ENCODE results near the gene FUT7.

FUT7 gene

DNA sequence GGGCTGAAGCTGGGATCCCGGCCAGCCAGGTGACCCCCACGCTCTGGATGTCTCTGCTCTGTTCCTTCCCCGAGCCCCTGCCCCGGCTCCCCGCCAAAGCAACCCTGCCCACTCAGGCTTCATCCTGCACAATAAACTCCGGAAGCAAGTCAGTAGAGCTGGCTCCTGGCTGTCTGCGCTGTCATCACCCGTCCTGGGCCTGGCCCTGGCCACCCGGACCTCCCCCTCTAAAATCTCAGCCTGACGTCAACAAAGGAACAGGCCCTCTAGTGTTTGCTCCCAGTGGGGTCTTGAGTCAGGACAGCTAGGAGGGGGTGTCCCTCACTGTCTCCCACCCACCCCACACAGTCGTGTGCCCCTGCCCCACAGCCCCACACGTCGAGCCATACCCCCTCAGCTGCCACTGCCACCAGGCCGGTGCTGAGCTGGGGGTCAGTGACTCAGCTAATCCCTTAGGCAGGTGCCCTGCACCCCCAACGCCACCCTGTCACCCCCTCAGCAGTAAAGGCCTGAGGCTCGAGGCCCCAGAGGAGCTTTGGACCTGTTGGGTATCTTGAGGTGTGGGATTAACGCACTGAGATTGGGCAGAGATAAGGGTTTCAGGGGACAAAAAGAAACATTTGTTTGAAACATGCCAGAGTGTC is 50.2 kb downstream of the FUT7 start:
- no peak for DNase-seq

DNA sequence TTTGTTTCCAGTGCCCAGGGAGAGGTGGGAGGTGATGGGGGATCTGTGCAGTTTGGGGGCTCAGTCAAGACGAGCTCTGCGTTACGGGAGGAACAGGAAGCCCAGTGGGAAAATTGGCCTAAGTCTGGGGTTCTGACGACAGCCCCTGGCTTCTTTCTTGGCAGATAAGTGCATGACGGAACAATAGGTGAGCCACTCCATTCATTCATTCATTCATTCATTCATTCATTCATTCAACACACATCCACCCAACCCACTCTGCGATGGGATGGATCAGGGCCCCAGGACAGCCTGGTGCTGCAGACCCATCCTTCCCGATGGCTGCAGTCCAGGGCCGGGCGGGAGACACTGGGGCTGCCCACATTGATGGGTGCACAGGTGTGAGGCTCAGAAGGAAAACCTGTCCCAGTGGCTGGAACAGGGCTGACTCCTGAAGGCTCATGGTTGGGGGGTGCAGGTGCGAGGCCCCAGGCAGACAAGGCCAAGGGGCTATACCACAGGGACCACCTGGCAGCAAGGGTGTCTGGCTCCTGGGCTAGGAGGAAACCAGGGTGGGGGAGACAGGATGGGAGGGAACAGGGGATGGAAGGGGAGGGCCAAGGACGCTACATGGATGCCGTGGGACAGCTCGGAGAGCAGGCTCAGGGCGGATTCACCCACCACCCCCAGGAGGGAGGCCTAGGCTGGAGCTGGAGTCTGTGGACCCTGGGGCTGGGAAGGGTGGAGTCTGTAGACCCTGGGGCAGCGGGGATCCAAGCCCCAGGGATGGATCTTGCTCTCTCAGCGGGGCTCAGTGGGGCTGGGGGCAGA is 51.0 kb downstream of the FUT7 start:
- no peak for DNase-seq

Data from stimulated activated CD4-positive, alpha-beta T cell treated with anti-CD3 and anti-CD28 coated beads, Interleukin-2, amount 100 ng/mL, for 24 hours (primary cell).